HG03280 (cell line): Measurements from ENCODE around the gene UBFD1.
"Not testable (repeated sequence)": the region's sequence is repeated elsewhere in the genome, so short reads cannot be mapped to it uniquely, and the experiment has no call there.

Experiments
- ATAC-seq: cut with Tn5 transposase; IDR thresholded peaks from one replicate; pipeline ENCODE4 v1.9.1; 2021; ENCODE audit warnings: mild to moderate bottlenecking, moderate library complexity; ENCODE audit not compliant: unreplicated experiment

UBFD1 gene

DNA sequence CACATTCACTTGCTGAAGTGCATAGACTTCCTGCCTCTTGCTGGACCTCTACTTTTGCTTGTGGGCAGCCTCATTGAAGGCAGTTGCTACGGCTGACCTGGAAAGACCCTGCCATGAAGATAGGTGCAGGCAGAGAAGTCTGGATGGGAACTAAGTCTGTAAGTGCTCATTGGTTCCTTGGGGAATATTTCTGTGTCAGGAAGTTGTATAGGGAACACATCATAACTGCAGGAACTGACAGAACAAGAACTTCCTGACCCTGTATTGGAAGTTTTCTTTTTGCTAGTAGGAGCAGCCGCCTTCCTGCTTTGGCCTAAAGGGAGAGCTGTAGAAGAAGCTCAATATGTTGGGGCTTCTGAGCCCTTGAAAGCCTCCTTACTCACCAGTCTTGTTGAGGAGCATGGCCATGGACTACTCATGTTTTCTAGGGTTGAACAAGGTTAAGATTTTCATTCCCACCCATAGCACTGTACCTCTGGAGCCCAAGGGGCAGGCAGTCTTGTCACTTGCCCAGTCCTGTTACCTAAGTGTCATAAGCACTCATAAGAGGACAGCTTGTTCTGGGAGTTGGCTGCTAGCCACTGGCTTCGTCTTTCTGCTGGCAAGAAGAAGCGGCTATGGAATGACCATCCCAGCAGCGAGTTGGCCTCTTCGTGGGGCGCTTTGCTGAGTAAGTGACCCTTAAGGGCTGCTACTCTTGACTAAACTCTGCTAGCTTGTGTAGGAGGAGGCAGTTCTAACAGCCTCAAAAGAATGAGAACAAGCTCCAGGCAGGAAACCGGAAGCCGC lies 7.2 kb downstream of the UBFD1 start:
- ATAC-seq: no peak

DNA sequence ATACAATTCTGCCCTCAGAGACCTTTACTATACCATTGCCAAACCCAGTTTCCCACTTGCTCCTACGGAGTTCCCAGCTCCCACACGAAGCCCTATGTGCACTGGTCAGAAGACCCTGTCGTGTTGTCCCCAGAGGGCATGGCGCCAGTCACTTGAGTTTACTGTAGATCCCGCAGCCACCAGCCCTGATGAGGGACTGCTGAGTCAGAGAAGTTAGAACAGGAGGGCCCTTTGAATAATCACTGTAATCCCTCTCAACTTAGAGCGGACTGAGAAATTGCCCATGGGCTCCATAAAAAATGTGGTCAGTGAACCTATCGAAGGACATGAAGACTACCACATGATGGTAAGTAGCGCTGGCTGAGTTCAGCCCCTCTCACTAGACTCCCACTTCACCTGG lies 9.2 kb downstream of the UBFD1 start:
- ATAC-seq: no peak

GRCh38 chr16:23567602-23568001 lies 10.1 kb downstream of the UBFD1 start:
- ATAC-seq: no peak

GRCh38 chr16:23570992-23571632 lies 13.6 kb downstream of the UBFD1 start:
- ATAC-seq: no peak

- no peak for ATAC-seq
These were observed 14.4 kb downstream of the UBFD1 start for GRCh38 chr16:23571895-23572294.

DNA sequence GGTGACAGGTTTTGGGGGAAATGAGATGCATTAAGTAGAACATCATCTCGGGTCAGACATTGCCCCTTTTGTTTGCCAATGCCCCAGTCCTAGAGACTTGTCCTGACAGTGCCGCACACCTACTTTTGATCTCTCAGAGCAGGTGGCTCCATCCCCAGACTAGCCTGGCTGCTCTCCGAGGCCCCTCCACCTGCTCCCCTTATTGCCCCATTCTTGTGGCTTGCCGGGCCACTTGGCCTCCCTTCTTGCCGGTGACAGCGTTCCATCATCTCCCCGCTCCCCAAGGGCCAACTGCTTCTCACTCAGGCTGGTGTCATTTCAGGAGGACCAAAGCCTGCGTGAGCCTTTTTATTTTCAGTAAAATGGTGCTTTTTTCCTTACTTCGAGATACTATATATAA lies 14.9 kb downstream of the UBFD1 start:
- ATAC-seq: no peak

GRCh38 chr16:23573817-23574216 lies 16.3 kb downstream of the UBFD1 start:
- no peak for ATAC-seq

GRCh38 chr16:23575834-23576233 lies 18.3 kb downstream of the UBFD1 start:
- ATAC-seq: no peak

- ATAC-seq: no peak
These were observed 20.0 kb downstream of the UBFD1 start for GRCh38 chr16:23577493-23577892.

GRCh38 chr16:23578101-23578830 lies 20.7 kb downstream of the UBFD1 start:
- ATAC-seq: no peak

- ATAC-seq: no peak
These were observed 21.8 kb downstream of the UBFD1 start for GRCh38 chr16:23579371-23579770.

DNA sequence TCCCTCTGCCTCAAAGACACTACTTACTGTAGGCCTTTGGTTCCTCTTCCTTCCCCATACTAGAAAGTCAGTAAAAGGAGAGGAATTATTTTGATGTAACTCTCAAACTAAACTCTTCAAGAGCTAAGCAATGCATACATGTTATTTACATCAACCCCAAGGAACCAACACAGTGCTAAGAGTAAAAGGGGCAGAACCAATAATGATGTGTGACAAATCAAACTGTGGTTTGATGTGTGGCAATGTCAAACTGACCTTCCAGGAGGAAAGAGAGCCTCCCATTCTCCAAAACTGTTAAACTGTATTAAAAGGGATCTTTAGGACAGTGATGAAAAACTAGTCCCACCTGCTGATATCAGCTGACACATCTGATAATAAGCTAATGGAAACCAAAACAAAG lies 22.9 kb downstream of the UBFD1 start:
- ATAC-seq: no peak

GRCh38 chr16:23581764-23582163 lies 24.2 kb downstream of the UBFD1 start:
- no peak for ATAC-seq

DNA sequence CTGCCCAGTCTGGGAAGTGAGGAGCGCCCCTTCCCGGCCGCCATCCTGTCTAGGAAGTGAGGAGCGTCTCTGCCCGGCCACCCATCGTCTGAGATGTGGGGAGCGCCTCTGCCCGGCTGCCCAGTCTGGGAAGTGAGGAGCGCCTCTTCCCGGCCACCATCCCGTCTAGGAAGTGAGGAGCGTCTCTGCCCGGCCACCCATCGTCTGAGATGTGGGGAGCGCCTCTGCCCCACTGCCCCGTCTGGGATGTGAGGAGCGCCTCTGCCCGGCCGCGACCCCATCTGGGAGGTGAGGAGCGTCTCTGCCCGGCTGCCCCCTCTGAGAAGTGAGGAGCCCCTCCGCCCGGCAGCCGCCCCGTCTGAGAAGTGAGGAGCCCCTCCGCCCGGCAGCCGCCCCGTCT lies 25.7 kb downstream of the UBFD1 start:
- ATAC-seq: not testable (repeated sequence)

- ATAC-seq: no peak
These were observed 26.9 kb downstream of the UBFD1 start for GRCh38 chr16:23584186-23585076.

DNA sequence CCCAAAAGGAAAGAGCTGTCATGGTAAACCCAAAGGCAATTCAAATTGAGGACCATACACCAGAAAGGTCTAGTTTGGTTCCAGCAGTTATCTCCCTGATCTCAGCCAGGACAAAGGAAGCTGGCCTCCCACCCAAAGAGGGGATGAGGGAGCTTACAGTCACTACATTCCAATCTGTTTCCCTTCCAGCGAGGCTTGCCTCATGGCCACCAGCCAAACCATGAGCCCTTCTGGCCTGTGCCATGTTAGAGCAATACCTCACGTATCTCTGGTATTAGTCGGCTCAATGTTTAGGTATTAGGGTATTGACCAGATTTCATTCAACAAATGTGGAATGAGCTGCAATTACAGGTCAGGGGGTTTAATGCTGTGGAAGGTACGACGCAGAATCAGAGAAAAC lies 30.2 kb downstream of the UBFD1 start:
- ATAC-seq: no peak

DNA sequence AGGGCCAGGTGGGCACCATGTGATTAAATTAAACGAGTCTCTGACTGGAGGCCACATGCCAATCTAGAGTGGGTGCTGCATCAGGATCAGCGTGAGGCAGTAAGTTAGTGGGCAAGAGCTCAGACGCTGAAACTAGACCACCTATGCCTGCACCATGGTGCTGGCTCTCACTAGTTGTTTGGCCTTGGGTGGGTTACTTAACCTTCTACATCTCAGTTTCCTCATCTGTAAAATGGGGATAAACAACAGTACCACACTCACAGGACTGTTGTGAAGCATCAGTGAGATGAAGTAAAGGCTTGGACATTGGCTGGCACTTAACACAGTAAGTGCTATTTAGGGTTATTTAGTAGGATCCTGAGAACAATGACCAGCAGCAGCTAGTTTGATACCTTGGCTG lies 32.7 kb downstream of the UBFD1 start:
- ATAC-seq: no peak

- no peak for ATAC-seq
These were observed 36.7 kb downstream of the UBFD1 start for GRCh38 chr16:23594186-23594585.

DNA sequence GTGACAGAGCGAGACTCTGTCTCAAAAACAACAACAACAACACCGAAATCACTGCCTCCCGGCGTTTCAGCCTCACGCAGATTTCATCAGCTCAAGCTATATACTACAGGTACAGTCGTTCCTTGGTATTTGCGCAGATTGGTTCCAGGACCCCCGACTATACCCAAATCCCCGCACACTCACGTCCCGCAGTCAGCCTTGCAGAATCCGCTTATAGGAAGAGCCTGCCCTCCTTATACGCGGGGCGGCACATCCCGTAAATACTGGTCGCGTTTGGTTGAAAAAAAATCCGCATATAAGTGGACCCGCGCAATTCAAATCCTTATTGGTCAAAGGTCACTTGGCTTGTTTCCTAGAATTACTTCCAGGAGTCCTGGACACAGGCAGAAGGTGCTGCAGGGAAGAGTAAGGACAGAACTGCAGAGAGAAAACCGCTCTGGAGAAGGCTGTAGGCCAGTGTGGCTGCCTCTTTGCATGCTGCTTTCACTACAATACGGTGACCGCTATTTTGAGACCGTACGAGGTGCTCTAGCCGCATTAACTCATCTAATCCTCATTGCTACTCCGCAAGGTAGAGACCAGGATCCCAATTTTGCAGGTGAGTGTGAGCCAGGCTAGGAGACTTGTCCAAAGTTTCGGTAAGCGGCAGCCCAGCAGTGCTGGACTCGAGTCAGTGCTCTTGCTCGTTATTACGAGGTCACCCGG lies 37.9 kb downstream of the UBFD1 start:
- no peak for ATAC-seq

DNA sequence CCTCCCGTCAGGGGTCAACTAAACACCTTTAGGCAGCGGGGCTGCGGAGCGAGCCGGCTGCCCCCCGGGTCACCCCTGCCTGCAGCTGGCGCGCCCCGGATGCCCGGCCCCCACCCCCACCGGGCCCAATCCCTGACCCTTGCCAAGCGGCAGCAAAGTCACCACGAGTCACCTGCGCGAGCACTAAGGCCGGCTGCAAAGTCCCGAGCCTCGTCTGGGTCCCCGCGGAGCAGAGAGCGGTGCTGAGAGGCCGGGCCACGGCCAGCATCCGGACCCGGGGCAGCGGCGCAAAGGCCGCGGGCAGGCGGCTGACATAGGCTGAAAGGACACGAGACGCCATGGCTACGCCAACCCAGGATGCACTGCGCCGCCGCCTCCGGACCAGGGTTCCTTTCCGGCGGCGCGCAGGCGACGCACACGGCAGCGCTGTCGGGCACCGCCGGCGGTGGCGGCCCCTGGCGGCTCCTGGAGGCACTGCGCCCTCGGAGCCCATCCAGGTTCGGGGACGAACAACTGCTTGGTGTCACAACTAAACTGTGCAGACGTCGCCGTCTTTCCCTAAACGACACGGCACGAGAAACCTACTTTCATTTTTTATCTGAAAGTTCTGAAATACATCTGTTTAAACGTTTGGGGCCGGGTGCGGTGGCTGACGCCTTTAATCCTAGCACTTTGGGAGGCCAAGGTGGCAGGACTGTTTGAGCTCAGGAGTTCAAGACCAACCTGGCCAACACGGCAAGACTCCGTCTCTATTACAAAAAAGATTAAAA lies 38.6 kb downstream of the UBFD1 start, which contains the start of gene NDUFAB1:
TSS of gene NDUFAB1 (minus strand) at position 366 of the 770 bp plus-strand sequence. CDS start at position 340, 26 bp downstream.
- ATAC-seq: peak; percentile 96
